Activated CD8-positive, alpha-beta T cell treated with anti-CD3 and anti-CD28 coated beads for 36 hours (primary cell): Measurements from ENCODE around the gene NIPA2. TPM values are rescaled to one million over a fixed set of nuclear protein-coding genes. Genes with fewer than 3 reads are reported as not detected.
"Not testable (repeated sequence)": the region's sequence is repeated elsewhere in the genome, so short reads cannot be mapped to it uniquely, and the experiment has no call there.

Source experiments
- ATAC-seq: fragments of 200-7000 bp; cut with Tn5 transposase; one replicate; pipeline ENCODE4 v1.10.0; 2021; ENCODE audit warnings: mild to moderate bottlenecking, moderate library complexity
- CTCF ChIA-PET: fragments of 350-600 bp; sonication (Branson Sonifier 250); formaldehyde crosslinking; loops from one replicate; lab custom pipeline; 2021; ENCODE audit warnings: antibody characterized with exemption; lab: Charles Lee
- POLR2A ChIA-PET: fragments of 350-600 bp; sonication (Branson Sonifier 250); formaldehyde crosslinking; loops from one replicate; lab custom pipeline; 2021; ENCODE audit warnings: antibody characterized with exemption; lab: Charles Lee
- DNase-seq: peaks from one replicate; pipeline ENCODE4 v3.0.0-alpha.2; 2020
- H3K27ac Mint-ChIP-seq: one replicate; pipeline ENCODE4 v1.8.0; 2021; ENCODE audit warnings: mild to moderate bottlenecking, mixed read lengths
- H3K27me3 Mint-ChIP-seq: one replicate; pipeline ENCODE4 v1.8.0; 2021; ENCODE audit warnings: mixed read lengths
- H3K36me3 Mint-ChIP-seq: one replicate; pipeline ENCODE4 v1.8.0; 2021; ENCODE audit warnings: low read depth, mixed read lengths
- H3K4me1 Mint-ChIP-seq: one replicate; pipeline ENCODE4 v1.8.0; 2021; ENCODE audit warnings: low read depth, mixed read lengths
- H3K4me3 Mint-ChIP-seq: one replicate; pipeline ENCODE4 v1.8.0; 2021; ENCODE audit warnings: mild to moderate bottlenecking, moderate library complexity, mixed read lengths
- H3K9me3 Mint-ChIP-seq: one replicate; pipeline ENCODE4 v1.8.0; 2021; ENCODE audit warnings: mixed read lengths
- intact Hi-C: fragments of 100-400 bp; cut with micrococcal nuclease; formaldehyde crosslinking; loops from one replicate; pipeline ENCODE4 v1.10.0; 2022
- total RNA-seq, 2 experiments: library from RNA; stranded (reverse); gene quantifications; one replicate each; pipeline ENCODE4 v1.2.3, GENCODE V29; 2021
- TF ChIP-seq, protein P1 (sequence below): fragments of 200-600 bp; IDR thresholded peaks from one replicate; pipeline ENCODE4 v1.8.0; 2022; ENCODE audit warnings: antibody characterized with exemption, mild to moderate bottlenecking

NIPA2 gene
- total RNA-seq, 2 experiments from 2014 or later: 59.2 to 61.5 TPM

DNA sequence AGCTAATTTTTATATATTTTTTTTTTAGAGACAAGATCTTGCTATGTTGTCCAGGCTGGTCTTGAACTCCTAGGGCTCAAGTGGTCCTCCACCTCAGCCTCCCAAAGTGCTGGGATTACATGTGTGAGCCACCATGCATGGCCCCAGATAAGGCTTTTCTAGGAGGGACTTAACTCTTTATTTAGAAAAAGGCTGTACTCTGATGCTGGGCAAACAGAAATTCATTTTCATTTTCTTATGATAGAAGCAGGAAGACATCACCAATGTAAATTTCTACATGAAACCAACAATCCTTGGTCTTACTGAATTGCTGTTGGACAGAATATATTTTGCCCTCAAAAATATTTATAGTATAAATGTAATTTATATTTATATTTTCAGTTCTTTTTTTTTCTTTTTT, 42.4 kb upstream of the NIPA2 start:
- H3K9me3 Mint-ChIP-seq: peaks cover 3% of the 10 kb centered on the region
- peaks cover 2% of the 10 kb centered on the region for H3K36me3 Mint-ChIP-seq
- TF ChIP-seq, protein P1, sequence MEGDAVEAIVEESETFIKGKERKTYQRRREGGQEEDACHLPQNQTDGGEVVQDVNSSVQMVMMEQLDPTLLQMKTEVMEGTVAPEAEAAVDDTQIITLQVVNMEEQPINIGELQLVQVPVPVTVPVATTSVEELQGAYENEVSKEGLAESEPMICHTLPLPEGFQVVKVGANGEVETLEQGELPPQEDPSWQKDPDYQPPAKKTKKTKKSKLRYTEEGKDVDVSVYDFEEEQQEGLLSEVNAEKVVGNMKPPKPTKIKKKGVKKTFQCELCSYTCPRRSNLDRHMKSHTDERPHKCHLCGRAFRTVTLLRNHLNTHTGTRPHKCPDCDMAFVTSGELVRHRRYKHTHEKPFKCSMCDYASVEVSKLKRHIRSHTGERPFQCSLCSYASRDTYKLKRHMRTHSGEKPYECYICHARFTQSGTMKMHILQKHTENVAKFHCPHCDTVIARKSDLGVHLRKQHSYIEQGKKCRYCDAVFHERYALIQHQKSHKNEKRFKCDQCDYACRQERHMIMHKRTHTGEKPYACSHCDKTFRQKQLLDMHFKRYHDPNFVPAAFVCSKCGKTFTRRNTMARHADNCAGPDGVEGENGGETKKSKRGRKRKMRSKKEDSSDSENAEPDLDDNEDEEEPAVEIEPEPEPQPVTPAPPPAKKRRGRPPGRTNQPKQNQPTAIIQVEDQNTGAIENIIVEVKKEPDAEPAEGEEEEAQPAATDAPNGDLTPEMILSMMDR: no peak
- H3K27ac Mint-ChIP-seq: peak overlapping the region; percentile 79
- DNase-seq (no peak), ATAC-seq (no peak)
- ChIA-PET CTCF (no interaction called here), POLR2A (no interaction called here)
- H3K4me1 Mint-ChIP-seq: peaks cover 45% of the 10 kb centered on the region
- H3K4me3 Mint-ChIP-seq: peak overlapping the region; percentile 55
- intact Hi-C loops: loop anchor here (1.0 to 2.0 kb wide), 2 partner anchors 9 to 15 kb away; no protein-coding TSS in a partner anchor
- H3K27me3 Mint-ChIP-seq: no peaks in the 10 kb centered on the region

DNA sequence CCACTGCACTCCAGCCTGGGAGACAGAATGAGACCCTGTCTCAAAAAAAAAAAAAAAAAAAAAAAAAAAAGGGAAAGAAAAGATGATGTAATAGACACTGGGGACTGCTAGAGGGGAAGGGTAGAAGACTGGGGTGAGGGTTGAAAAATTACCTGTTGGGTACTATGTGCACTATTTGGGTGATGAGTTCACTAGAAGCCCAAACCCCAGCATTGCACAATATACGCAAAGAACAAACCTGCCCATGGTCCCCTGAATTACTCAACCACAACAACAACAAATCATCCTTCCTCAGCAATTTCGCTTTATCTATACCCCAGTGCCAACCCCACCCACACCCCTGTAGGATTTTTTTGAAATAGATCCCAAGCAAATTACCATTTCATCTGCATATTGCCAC, 38.6 kb upstream of the NIPA2 start:
- ATAC-seq (no peak), DNase-seq (no peak)
- intact Hi-C loops: loop anchor here (5.0 kb wide), 1 partner anchor 37 kb away; the partner anchor contains the start of gene NIPA2
- ChIA-PET POLR2A (interaction anchor here (0.6 kb wide), 1 partner anchor 39 kb away, joined by 3 read pairs; no protein-coding TSS in a partner anchor), CTCF (no interaction called here)
- H3K27me3 Mint-ChIP-seq: no peaks in the 10 kb centered on the region
- TF ChIP-seq, protein P1: no peak
- H3K4me1 Mint-ChIP-seq: peaks cover 38% of the 10 kb centered on the region
- H3K36me3 Mint-ChIP-seq: peaks cover 2% of the 10 kb centered on the region
- H3K4me3 Mint-ChIP-seq: no peak overlapping the region
- peaks cover 3% of the 10 kb centered on the region for H3K9me3 Mint-ChIP-seq
- H3K27ac Mint-ChIP-seq: no peak overlapping the region

DNA sequence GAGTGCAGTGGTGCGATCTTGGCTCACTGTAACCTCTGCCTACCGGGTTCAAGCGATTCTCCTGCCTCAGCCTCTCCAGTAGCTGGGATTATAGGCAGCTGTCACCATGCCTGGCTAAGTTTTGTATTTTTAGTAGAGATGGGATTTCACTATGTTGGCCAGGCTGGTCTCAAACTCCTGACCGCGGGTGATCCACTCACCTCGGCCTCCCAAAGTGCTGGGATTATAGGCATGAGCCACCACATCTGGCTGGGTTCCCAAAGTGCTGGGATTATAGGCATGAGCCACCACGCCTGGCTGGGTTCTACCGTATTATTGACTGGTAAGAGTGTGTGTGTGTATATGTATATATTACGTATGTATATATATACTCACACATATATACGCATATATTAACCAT, 35.5 kb upstream of the NIPA2 start:
- CTCF ChIA-PET, H3K9me3 Mint-ChIP-seq, DNase-seq, ATAC-seq, POLR2A ChIA-PET, H3K27me3 Mint-ChIP-seq, H3K36me3 Mint-ChIP-seq, H3K27ac Mint-ChIP-seq, H3K4me3 Mint-ChIP-seq: not testable (repeated sequence)
- intact Hi-C loops: loop anchor here (5.0 kb wide), 1 partner anchor 34 kb away; the partner anchor contains the start of gene NIPA2
- peaks cover 26% of the 10 kb centered on the region for H3K4me1 Mint-ChIP-seq

- intact Hi-C loops: no loop called here
- Mint-ChIP-seq H3K4me1 (peaks cover 23% of the 10 kb centered on the region), H3K27ac (no peak overlapping the region), H3K36me3 (no peaks in the 10 kb centered on the region), H3K9me3 (no peaks in the 10 kb centered on the region), H3K27me3 (no peaks in the 10 kb centered on the region), H3K4me3 (no peak overlapping the region)
- ChIA-PET CTCF (interaction anchor here (1.2 kb wide), 1 partner anchor 32 kb away, joined by 3 read pairs; the partner anchor contains the start of gene NIPA2), POLR2A (no interaction called here)
- TF ChIP-seq, protein P1: no peak
- no peak for ATAC-seq
- no peak for DNase-seq
Measured at GRCh38 chr15:22806156-22806555, 32.3 kb upstream of the NIPA2 start.

DNA sequence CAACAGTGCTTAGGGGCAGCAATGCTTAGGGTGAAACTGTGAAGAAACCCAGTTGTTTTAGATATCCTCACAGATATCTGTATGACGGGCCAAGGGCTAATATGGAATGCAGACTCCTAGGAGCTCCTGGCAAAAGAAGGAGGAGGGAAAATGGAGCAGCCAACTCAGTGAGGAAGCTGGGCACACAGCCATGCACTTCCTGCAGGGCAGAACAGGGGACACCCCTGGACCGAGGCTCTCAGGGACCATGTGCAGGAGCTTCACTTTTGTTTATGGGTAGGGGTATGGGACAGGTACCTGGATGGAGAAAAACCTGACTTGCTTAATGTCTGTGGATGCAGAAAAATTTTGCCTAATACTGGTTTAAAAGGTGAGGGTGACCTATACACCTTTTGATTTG, 31.8 kb upstream of the NIPA2 start:
- POLR2A ChIA-PET: no interaction called here
- H3K4me3 Mint-ChIP-seq: no peak overlapping the region
- peaks cover 21% of the 10 kb centered on the region for H3K4me1 Mint-ChIP-seq
- H3K36me3 Mint-ChIP-seq: no peaks in the 10 kb centered on the region
- ATAC-seq: no peak
- no peak for DNase-seq
- CTCF ChIA-PET: interaction anchor here (1.2 kb wide), 1 partner anchor 31 kb away, joined by 3 read pairs; the partner anchor contains the start of gene NIPA2
- no peaks in the 10 kb centered on the region for H3K27me3 Mint-ChIP-seq
- no peaks in the 10 kb centered on the region for H3K9me3 Mint-ChIP-seq
- intact Hi-C loops: no loop called here
- TF ChIP-seq, protein P1: no peak
- H3K27ac Mint-ChIP-seq: no peak overlapping the region

DNA sequence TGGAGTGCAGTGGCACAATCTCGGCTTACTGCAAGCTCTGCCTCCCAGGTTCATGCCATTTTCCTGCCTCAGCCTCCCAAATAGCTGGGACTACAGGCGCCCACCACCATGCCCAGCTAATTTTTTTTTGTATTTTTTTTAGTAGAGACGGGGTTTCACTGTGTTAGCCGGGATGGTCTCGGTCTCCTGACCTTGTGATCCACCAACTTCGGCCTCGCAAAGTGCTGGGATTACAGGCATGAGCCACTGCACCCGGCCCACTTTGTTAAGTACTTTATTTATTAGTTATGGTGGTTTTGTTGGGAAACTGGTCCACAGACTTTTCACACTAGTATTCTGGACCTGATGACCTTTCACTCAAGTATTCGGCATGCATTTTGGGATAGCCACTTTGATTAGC, 30.6 kb upstream of the NIPA2 start:
- ATAC-seq, H3K9me3 Mint-ChIP-seq, intact Hi-C loops, H3K4me3 Mint-ChIP-seq, H3K27ac Mint-ChIP-seq, H3K27me3 Mint-ChIP-seq, DNase-seq, POLR2A ChIA-PET, H3K36me3 Mint-ChIP-seq, CTCF ChIA-PET: not testable (repeated sequence)
- peaks cover 15% of the 10 kb centered on the region for H3K4me1 Mint-ChIP-seq
